ENCODE results near the gene GARIN5A. TPM values are rescaled to one million over a fixed set of nuclear protein-coding genes. Genes with fewer than 3 reads are reported as not detected.

GARIN5A gene
- total and polyA plus RNA-seq, 2 experiments from 2014 or later: 13.3 to 25.0 TPM

DNA sequence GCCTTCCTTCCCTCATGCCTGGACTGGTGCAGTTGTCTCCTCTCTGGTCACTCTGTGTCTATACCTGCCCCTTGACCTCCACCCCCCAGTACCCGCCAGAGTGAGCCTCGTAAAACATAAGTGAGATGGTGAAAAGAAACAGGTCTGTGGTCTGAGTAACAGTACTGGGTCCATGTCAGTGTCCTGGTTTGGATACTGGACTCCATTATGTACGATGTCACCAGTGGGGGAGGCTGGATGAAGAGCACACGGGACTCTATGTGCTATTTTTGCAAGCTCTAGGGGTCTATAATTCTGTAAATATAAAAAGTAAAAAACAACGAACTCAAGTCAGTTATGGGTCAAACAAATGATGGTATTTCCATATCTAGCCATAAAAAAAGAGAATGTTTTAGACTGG is 29.6 kb downstream of the GARIN5A start (continued):
- TF ChIP-seq, protein P1, sequence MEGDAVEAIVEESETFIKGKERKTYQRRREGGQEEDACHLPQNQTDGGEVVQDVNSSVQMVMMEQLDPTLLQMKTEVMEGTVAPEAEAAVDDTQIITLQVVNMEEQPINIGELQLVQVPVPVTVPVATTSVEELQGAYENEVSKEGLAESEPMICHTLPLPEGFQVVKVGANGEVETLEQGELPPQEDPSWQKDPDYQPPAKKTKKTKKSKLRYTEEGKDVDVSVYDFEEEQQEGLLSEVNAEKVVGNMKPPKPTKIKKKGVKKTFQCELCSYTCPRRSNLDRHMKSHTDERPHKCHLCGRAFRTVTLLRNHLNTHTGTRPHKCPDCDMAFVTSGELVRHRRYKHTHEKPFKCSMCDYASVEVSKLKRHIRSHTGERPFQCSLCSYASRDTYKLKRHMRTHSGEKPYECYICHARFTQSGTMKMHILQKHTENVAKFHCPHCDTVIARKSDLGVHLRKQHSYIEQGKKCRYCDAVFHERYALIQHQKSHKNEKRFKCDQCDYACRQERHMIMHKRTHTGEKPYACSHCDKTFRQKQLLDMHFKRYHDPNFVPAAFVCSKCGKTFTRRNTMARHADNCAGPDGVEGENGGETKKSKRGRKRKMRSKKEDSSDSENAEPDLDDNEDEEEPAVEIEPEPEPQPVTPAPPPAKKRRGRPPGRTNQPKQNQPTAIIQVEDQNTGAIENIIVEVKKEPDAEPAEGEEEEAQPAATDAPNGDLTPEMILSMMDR (conservative IDR thresholded peaks at IDR 0.05; ENCODE audit: low read depth in 2 of 2): no peak
- TF ChIP-seq EZH2 (IDR thresholded peaks at IDR 0.05; ENCODE audit: low read depth, unreplicated experiment) (no peak), POLR2AphosphoS5 (IDR thresholded peaks at IDR 0.05; ENCODE audit: low read depth) (no peak), CREB1 (CRISPR knock-in tag; IDR thresholded peaks at IDR 0.05; ENCODE audit: low read depth) (no peak), ZNF114 (CRISPR knock-in tag; IDR thresholded peaks at IDR 0.05) (no peak), NANOG (IDR thresholded peaks at IDR 0.05; ENCODE audit: borderline replicate concordance) (no peak), ZNF331 (CRISPR knock-in tag; IDR thresholded peaks at IDR 0.05; ENCODE audit: low read depth) (no peak)
- TF ChIP-seq, protein P2, sequence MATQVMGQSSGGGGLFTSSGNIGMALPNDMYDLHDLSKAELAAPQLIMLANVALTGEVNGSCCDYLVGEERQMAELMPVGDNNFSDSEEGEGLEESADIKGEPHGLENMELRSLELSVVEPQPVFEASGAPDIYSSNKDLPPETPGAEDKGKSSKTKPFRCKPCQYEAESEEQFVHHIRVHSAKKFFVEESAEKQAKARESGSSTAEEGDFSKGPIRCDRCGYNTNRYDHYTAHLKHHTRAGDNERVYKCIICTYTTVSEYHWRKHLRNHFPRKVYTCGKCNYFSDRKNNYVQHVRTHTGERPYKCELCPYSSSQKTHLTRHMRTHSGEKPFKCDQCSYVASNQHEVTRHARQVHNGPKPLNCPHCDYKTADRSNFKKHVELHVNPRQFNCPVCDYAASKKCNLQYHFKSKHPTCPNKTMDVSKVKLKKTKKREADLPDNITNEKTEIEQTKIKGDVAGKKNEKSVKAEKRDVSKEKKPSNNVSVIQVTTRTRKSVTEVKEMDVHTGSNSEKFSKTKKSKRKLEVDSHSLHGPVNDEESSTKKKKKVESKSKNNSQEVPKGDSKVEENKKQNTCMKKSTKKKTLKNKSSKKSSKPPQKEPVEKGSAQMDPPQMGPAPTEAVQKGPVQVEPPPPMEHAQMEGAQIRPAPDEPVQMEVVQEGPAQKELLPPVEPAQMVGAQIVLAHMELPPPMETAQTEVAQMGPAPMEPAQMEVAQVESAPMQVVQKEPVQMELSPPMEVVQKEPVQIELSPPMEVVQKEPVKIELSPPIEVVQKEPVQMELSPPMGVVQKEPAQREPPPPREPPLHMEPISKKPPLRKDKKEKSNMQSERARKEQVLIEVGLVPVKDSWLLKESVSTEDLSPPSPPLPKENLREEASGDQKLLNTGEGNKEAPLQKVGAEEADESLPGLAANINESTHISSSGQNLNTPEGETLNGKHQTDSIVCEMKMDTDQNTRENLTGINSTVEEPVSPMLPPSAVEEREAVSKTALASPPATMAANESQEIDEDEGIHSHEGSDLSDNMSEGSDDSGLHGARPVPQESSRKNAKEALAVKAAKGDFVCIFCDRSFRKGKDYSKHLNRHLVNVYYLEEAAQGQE (IDR thresholded peaks at IDR 0.05; ENCODE audit: unreplicated experiment): no peak
- TF ChIP-seq, protein P3, sequence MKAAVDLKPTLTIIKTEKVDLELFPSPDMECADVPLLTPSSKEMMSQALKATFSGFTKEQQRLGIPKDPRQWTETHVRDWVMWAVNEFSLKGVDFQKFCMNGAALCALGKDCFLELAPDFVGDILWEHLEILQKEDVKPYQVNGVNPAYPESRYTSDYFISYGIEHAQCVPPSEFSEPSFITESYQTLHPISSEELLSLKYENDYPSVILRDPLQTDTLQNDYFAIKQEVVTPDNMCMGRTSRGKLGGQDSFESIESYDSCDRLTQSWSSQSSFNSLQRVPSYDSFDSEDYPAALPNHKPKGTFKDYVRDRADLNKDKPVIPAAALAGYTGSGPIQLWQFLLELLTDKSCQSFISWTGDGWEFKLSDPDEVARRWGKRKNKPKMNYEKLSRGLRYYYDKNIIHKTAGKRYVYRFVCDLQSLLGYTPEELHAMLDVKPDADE (IDR thresholded peaks at IDR 0.05): no peak

DNA sequence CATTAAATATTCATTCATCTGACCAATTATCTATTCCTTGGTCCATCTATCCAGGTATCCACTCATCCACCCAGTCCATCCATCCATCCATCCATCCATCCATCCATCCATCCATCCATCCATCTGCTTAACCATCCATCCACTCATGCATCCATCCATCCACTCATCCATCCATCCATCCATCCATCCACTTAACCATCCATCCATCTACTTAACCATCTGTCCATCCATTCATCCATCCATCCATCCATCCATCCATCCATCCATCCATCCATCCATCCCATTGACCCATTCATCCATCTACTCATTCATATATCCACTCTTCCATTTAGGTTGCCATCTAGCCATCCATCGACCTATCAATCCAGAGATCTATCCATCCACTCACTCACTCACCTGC is 32.6 kb downstream of the GARIN5A start:
- Histone ChIP-seq H3K4me2 (no peak overlapping the region), H3K79me2 (replicated peaks; ENCODE audit: insufficient read depth) (no peaks in the 10 kb centered on the region), H3F3A (replicated peaks; ENCODE audit: low read depth) (no peaks in the 10 kb centered on the region), H3K36me3 (ENCODE audit: insufficient read depth) (no peaks in the 10 kb centered on the region), H2AFZ (no peak overlapping the region), H4K20me1 (replicated peaks; ENCODE audit: insufficient read depth) (no peaks in the 10 kb centered on the region), H3K4me1 (ENCODE audit: insufficient read depth) (no peaks in the 10 kb centered on the region), H3K9me2 (ENCODE audit: insufficient read depth) (no peaks in the 10 kb centered on the region), H3K4me3 (no peak overlapping the region), H3K27ac (ENCODE audit: low read depth) (no peak overlapping the region), H3K27me3 (ENCODE audit: insufficient read depth) (no peaks in the 10 kb centered on the region)
- ATAC-seq (no peak), DNase-seq (ENCODE audit: low spot score) (no peak)
- H3K36me3 Mint-ChIP-seq (ENCODE audit: low read depth): peaks cover 49% of the 10 kb centered on the region
- peaks cover 92% of the 10 kb centered on the region for H3K9me3 Mint-ChIP-seq
- H3K4me1 Mint-ChIP-seq: no peaks in the 10 kb centered on the region
- H3K27me3 Mint-ChIP-seq (ENCODE audit: insufficient read depth, low read depth, poor library complexity): peaks cover 4% of the 10 kb centered on the region
- no peak overlapping the region for H3K4me3 Mint-ChIP-seq
- H3K27ac Mint-ChIP-seq: no peak overlapping the region
- TF ChIP-seq, protein P4, sequence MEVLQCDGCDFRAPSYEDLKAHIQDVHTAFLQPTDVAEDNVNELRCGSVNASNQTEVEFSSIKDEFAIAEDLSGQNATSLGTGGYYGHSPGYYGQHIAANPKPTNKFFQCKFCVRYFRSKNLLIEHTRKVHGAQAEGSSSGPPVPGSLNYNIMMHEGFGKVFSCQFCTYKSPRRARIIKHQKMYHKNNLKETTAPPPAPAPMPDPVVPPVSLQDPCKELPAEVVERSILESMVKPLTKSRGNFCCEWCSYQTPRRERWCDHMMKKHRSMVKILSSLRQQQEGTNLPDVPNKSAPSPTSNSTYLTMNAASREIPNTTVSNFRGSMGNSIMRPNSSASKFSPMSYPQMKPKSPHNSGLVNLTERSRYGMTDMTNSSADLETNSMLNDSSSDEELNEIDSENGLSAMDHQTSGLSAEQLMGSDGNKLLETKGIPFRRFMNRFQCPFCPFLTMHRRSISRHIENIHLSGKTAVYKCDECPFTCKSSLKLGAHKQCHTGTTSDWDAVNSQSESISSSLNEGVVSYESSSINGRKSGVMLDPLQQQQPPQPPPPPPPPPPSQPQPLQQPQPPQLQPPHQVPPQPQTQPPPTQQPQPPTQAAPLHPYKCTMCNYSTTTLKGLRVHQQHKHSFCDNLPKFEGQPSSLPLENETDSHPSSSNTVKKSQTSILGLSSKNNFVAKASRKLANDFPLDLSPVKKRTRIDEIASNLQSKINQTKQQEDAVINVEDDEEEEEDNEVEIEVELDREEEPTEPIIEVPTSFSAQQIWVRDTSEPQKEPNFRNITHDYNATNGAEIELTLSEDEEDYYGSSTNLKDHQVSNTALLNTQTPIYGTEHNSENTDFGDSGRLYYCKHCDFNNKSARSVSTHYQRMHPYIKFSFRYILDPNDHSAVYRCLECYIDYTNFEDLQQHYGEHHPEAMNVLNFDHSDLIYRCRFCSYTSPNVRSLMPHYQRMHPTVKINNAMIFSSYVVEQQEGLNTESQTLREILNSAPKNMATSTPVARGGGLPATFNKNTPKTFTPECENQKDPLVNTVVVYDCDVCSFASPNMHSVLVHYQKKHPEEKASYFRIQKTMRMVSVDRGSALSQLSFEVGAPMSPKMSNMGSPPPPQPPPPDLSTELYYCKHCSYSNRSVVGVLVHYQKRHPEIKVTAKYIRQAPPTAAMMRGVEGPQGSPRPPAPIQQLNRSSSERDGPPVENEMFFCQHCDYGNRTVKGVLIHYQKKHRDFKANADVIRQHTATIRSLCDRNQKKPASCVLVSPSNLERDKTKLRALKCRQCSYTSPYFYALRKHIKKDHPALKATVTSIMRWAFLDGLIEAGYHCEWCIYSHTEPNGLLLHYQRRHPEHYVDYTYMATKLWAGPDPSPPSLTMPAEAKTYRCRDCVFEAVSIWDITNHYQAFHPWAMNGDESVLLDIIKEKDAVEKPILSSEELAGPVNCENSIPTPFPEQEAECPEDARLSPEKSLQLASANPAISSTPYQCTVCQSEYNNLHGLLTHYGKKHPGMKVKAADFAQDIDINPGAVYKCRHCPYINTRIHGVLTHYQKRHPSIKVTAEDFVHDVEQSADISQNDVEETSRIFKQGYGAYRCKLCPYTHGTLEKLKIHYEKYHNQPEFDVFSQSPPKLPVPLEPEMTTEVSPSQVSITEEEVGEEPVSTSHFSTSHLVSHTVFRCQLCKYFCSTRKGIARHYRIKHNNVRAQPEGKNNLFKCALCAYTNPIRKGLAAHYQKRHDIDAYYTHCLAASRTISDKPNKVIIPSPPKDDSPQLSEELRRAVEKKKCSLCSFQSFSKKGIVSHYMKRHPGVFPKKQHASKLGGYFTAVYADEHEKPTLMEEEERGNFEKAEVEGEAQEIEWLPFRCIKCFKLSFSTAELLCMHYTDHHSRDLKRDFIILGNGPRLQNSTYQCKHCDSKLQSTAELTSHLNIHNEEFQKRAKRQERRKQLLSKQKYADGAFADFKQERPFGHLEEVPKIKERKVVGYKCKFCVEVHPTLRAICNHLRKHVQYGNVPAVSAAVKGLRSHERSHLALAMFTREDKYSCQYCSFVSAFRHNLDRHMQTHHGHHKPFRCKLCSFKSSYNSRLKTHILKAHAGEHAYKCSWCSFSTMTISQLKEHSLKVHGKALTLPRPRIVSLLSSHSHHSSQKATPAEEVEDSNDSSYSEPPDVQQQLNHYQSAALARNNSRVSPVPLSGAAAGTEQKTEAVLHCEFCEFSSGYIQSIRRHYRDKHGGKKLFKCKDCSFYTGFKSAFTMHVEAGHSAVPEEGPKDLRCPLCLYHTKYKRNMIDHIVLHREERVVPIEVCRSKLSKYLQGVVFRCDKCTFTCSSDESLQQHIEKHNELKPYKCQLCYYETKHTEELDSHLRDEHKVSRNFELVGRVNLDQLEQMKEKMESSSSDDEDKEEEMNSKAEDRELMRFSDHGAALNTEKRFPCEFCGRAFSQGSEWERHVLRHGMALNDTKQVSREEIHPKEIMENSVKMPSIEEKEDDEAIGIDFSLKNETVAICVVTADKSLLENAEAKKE (CRISPR knock-in tag; IDR thresholded peaks at IDR 0.05): no peak
- no peak for TF ChIP-seq POLR2AphosphoS5 (IDR thresholded peaks at IDR 0.05; ENCODE audit: low read depth)
- no peak for TF ChIP-seq EZH2phosphoT487 (IDR thresholded peaks at IDR 0.05; ENCODE audit: unreplicated experiment)
